T-cell (primary cell): ENCODE data around the gene KRTAP12-3. TPM values are rescaled to one million over a fixed set of nuclear protein-coding genes. Genes with fewer than 3 reads are reported as not detected.
A peak's percentile ranks its signal among the peaks of the same experiment; 100 is the strongest.

Experiments
- ATAC-seq, 4 experiments: fragments of 200-7000 bp in 3 of 4; fragments of 150-1000 bp in 1 of 4; cut with Tn5 transposase; replicated peaks in 1 of 4; 1 replicate in 3 of 4; 2 replicates in 1 of 4; pipeline ENCODE4 v1.10.0; 2021; ENCODE audit warnings: moderate library complexity in 3 of 4, mild to moderate bottlenecking in 2 of 4, moderate number of reproducible peaks in 1 of 4
- CTCF ChIA-PET, 2 donors: fragments of 300-600 bp; sonication (Branson Sonifier 250); formaldehyde crosslinking; loops; one replicate each; lab custom pipeline; 2022; ENCODE audit warnings: antibody characterized with exemption in 2 of 2; lab: Charles Lee
- POLR2A ChIA-PET, 2 donors: fragments of 300-600 bp; sonication (Branson Sonifier 250); formaldehyde crosslinking; loops; one replicate each; lab custom pipeline; 2022; ENCODE audit warnings: antibody characterized with exemption in 2 of 2; lab: Charles Lee
- DNase-seq, 35 experiments: peaks; one replicate each; pipeline versions ENCODE4 v3.0.0 to v3.0.0-alpha.2; 2013 to 2023
- H3K27ac ChIP-seq: one replicate; pipeline ENCODE4 v1.5.1; 2013; ENCODE audit warnings: low read length
- H3K27me3 ChIP-seq, 2 experiments: replicated peaks in 1 of 2; 1 replicate in 1 of 2; 2 replicates in 1 of 2; pipeline versions ENCODE4 v1.6.1 to v1.7.0; 2013; ENCODE audit warnings: low read length in 1 of 2, mixed read lengths in 1 of 2; ENCODE audit not compliant: control insufficient read depth in 2 of 2, insufficient read depth in 2 of 2; ENCODE audit errors: extremely low read depth in 1 of 2
- H3K36me3 ChIP-seq, 2 donors: 1 replicate in 1 of 2; 2 replicates in 1 of 2; pipeline versions ENCODE4 v1.6.1 to v1.7.0; 2013; ENCODE audit warnings: low read length in 1 of 2; ENCODE audit not compliant: control insufficient read depth in 2 of 2, insufficient read depth in 1 of 2; ENCODE audit errors: extremely low read depth in 1 of 2
- H3K4me1 ChIP-seq, 2 experiments: 1 replicate in 1 of 2; 2 replicates in 1 of 2; pipeline versions ENCODE4 v1.6.1 to v1.7.0; 2013; ENCODE audit warnings: low read length in 2 of 2, mixed read lengths in 1 of 2; ENCODE audit not compliant: insufficient read depth in 2 of 2, control insufficient read depth in 1 of 2; ENCODE audit errors: extremely low read depth in 1 of 2
- H3K4me3 ChIP-seq, 2 donors: 1 replicate in 1 of 2; 2 replicates in 1 of 2; pipeline versions ENCODE4 v1.5.1 to v1.7.0; 2013; ENCODE audit warnings: mild to moderate bottlenecking in 2 of 2, low read length in 1 of 2, moderate library complexity in 1 of 2; ENCODE audit not compliant: control insufficient read depth in 1 of 2; ENCODE audit errors: extremely low read depth in 1 of 2
- H3K9me3 ChIP-seq: 2 replicates; pipeline ENCODE4 v1.7.0; 2013
- H3K27ac Mint-ChIP-seq, 2 donors: one replicate each; pipeline ENCODE4 v1.8.0; 2020 to 2021; ENCODE audit warnings: mild to moderate bottlenecking in 2 of 2, mixed read lengths in 2 of 2
- H3K27me3 Mint-ChIP-seq, 2 donors: one replicate each; pipeline ENCODE4 v1.8.0; 2021 to 2022; ENCODE audit warnings: mixed read lengths in 2 of 2
- H3K36me3 Mint-ChIP-seq: one replicate; pipeline ENCODE4 v1.8.0; 2021; ENCODE audit warnings: mixed read lengths
- H3K4me1 Mint-ChIP-seq, 3 donors: one replicate each; pipeline ENCODE4 v1.8.0; 2020 to 2022; ENCODE audit warnings: mixed read lengths in 3 of 3, mild to moderate bottlenecking in 1 of 3
- H3K4me3 Mint-ChIP-seq, 3 donors: one replicate each; pipeline ENCODE4 v1.8.0; 2020 to 2022; ENCODE audit warnings: mild to moderate bottlenecking in 3 of 3, mixed read lengths in 3 of 3, moderate library complexity in 3 of 3
- H3K9me3 Mint-ChIP-seq, 3 donors: one replicate each; pipeline ENCODE4 v1.8.0; 2020 to 2022; ENCODE audit warnings: mixed read lengths in 3 of 3
- WGBS: methylation state at CpG from one replicate; pipeline ENCODE4 v1.1.5; 2013; ENCODE audit warnings: missing lambda C conversion rate; ENCODE audit not compliant: insufficient coverage; 5-methylcytosine and 5-hydroxymethylcytosine counted together
- total RNA-seq, 35 experiments: library from RNA in 6 of 35; stranded (reverse) in 6 of 35; fragments of 120-200 nt in 1 of 35; gene quantifications; one replicate each; pipeline versions ENCODE4 v1.2.1 to v1.2.4 and lab custom pipeline; 2013 to 2026

Gene KRTAP12-3
- total RNA-seq, 5 donors from 2014 or later (not counting 1 experiment from before 2014, with no cell fraction given): not detected

GRCh38 chr21:44677881-44678280, 20.1 kb downstream of the KRTAP12-3 start:
- ChIA-PET POLR2A (no interaction called here), CTCF (no interaction called here)
- Mint-ChIP-seq H3K36me3 (peaks cover 2% of the 10 kb centered on the region), H3K27me3 (peaks cover 0 to 4% of the 10 kb centered on the region in 2 donors), H3K4me1 (no peaks in the 10 kb centered on the region), H3K9me3 (peaks cover 3 to 17% (median 8%) of the 10 kb centered on the region in 3 donors), H3K4me3 (no peak overlapping the region), H3K27ac (no peak overlapping the region)
- no peaks in the 10 kb centered on the region for H3K27me3 ChIP-seq
- DNase-seq (no peak), ATAC-seq (no peak)
- WGBS: 95% methylated on average over 3 of the region's 13 CpGs
- H3K27ac ChIP-seq: no peak overlapping the region
- peaks cover 4% of the 10 kb centered on the region for H3K9me3 ChIP-seq
- no peak overlapping the region for H3K4me3 ChIP-seq
- no peaks in the 10 kb centered on the region for H3K36me3 ChIP-seq
- no peaks in the 10 kb centered on the region for H3K4me1 ChIP-seq

- H3K27ac Mint-ChIP-seq: no peak overlapping the region
- Histone ChIP-seq H3K27ac (no peak overlapping the region), H3K9me3 (no peaks in the 10 kb centered on the region), H3K27me3 (peaks cover 0 to 2% of the 10 kb centered on the region in 2 experiments), H3K4me1 (no peaks in the 10 kb centered on the region), H3K36me3 (no peaks in the 10 kb centered on the region), H3K4me3 (no peak overlapping the region)
- H3K36me3 Mint-ChIP-seq: no peaks in the 10 kb centered on the region
- no peak for ATAC-seq
- no peaks in the 10 kb centered on the region for H3K9me3 Mint-ChIP-seq
- ChIA-PET CTCF (no interaction called here), POLR2A (no interaction called here)
- H3K27me3 Mint-ChIP-seq: peaks cover 6 to 8% of the 10 kb centered on the region in 2 donors
- 83% methylated on average over 7 of the region's 11 CpGs for WGBS
- DNase-seq: no peak
- no peak overlapping the region for H3K4me3 Mint-ChIP-seq
- H3K4me1 Mint-ChIP-seq: peaks cover 0 to 6% (median 3%) of the 10 kb centered on the region in 3 donors
Observed at GRCh38 chr21:44681152-44681551, 23.4 kb downstream of the KRTAP12-3 start.

DNA sequence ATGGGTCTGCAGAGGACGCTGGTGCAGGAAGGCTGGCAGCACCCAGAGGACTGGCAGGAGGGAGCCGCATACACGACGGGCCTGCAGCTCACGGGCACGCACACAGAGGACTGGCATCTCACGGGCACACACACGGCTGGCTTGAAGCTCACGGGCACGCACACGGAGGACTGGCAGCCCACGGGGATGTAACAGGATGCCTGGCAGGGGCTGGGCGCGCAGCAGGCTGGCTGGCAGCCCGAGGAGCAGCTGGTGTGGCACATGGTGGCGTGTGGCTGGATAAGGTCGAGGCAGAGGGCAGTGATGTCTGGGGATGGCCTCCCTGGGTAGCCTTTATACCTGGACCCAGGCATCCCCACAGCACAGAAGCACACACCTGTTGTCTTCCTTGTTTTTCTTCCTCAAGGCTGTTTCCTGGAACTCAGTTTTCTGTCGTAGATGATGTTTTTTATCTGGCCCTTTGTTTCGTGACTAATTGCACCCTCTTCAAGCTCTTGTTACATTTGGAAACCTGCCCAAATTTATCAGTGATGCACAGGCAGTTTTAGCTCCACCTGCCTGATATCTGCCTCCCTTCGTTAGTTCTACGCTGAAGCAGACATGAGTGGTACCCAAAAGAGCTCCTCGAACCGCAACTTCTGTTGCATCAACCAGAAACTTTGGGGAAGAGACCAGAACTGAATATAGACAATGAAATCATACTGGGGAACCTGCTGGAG, 24.3 kb downstream of the KRTAP12-3 start, which contains the start of gene KRTAP12-1:
Gene KRTAP12-1, minus strand, starts transcription at position 303 of the 719 bp plus-strand sequence. Its CDS starts 40 bp downstream, at position 263.
- Histone ChIP-seq H3K4me1 (no peaks in the 10 kb centered on the region), H3K27ac (no peak within 1 kb of the TSS), H3K9me3 (no peaks in the 10 kb centered on the region), H3K36me3 (no peaks in the 10 kb centered on the region), H3K4me3 (no peak within 1 kb of the TSS), H3K27me3 (peaks cover 0 to 10% of the 10 kb centered on the region in 2 experiments)
- DNase-seq: no peak
- Mint-ChIP-seq H3K27me3 (peaks cover 10 to 14% of the 10 kb centered on the region in 2 donors), H3K4me3 (no peak within 1 kb of the TSS), H3K9me3 (no peaks in the 10 kb centered on the region), H3K27ac (no peak within 1 kb of the TSS), H3K4me1 (peaks cover 2 to 9% (median 3%) of the 10 kb centered on the region in 3 donors), H3K36me3 (no peaks in the 10 kb centered on the region)
- POLR2A ChIA-PET: no interaction called here
- CTCF ChIA-PET: no interaction called here
- ATAC-seq: no peak
- 83% methylated on average over 19 of the region's 23 CpGs for WGBS

DNA sequence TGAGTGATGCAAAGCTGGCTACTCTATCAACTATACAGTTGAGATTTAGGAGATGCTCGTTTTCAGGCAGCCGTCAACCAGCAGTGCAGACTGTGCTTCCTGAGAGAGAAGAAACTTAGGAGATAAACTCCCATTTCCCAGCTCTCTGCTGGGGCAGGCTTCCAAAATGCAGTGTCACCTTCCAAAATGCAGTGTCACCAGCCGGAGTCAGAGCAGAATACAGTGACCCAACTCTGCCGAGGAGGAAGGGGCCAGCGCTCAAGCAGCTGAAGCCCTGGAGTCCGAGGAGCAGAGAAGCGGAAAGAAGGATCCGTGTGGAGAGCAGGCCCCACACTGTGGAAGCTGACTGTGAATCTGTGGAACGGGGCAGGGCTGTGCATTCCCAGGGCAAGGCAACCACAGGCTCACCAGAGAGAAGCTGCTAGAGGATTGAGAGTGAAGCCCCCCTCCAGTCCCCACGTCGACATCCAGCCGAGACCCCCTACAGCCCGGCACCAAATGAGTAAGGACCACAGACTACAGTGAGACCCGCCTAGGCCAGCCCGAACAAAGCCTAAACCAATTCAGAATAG, 24.9 kb downstream of the KRTAP12-3 start:
- peaks cover 0 to 16% of the 10 kb centered on the region in 2 experiments for H3K27me3 ChIP-seq
- Mint-ChIP-seq H3K27ac (no peak overlapping the region), H3K4me1 (peaks cover 2 to 9% (median 3%) of the 10 kb centered on the region in 3 donors), H3K36me3 (no peaks in the 10 kb centered on the region), H3K4me3 (no peak overlapping the region), H3K27me3 (peaks cover 10 to 19% of the 10 kb centered on the region in 2 donors), H3K9me3 (no peaks in the 10 kb centered on the region)
- ATAC-seq (no peak), DNase-seq (no peak)
- 86% methylated on average over 12 of the region's 15 CpGs for WGBS
- no peak overlapping the region for H3K27ac ChIP-seq
- no peaks in the 10 kb centered on the region for H3K36me3 ChIP-seq
- H3K4me1 ChIP-seq: no peaks in the 10 kb centered on the region
- CTCF ChIA-PET: no interaction called here
- POLR2A ChIA-PET: no interaction called here
- H3K9me3 ChIP-seq: no peaks in the 10 kb centered on the region
- no peak overlapping the region for H3K4me3 ChIP-seq

- POLR2A ChIA-PET: no interaction called here
- no peak overlapping the region for H3K4me3 Mint-ChIP-seq
- CTCF ChIA-PET: no interaction called here
- no peaks in the 10 kb centered on the region for H3K36me3 ChIP-seq
- ATAC-seq (no peak), DNase-seq (no peak)
- H3K27ac ChIP-seq: no peak overlapping the region
- no peaks in the 10 kb centered on the region for H3K36me3 Mint-ChIP-seq
- no peak overlapping the region for H3K27ac Mint-ChIP-seq
- no peaks in the 10 kb centered on the region for H3K9me3 ChIP-seq
- H3K4me3 ChIP-seq: no peak overlapping the region
- no peaks in the 10 kb centered on the region for H3K9me3 Mint-ChIP-seq
- 82% methylated on average over 7 of the region's 7 CpGs for WGBS
- H3K27me3 ChIP-seq: peaks cover 0 to 23% of the 10 kb centered on the region in 2 experiments
- peaks cover 10 to 20% of the 10 kb centered on the region in 2 donors for H3K27me3 Mint-ChIP-seq
- H3K4me1 Mint-ChIP-seq: peaks cover 2 to 9% (median 3%) of the 10 kb centered on the region in 3 donors
- no peaks in the 10 kb centered on the region for H3K4me1 ChIP-seq
Observed at GRCh38 chr21:44684077-44684476, 26.3 kb downstream of the KRTAP12-3 start.

GRCh38 chr21:44684483-44684882, 26.8 kb downstream of the KRTAP12-3 start:
- WGBS: 61% methylated on average over 3 of the region's 6 CpGs
- H3K4me3 Mint-ChIP-seq: no peak overlapping the region
- H3K4me3 ChIP-seq: no peak overlapping the region
- peak overlapping the region in 1 of 2 donors; percentile 7 for H3K27ac Mint-ChIP-seq
- H3K9me3 Mint-ChIP-seq: no peaks in the 10 kb centered on the region
- H3K4me1 Mint-ChIP-seq: peaks cover 2 to 9% (median 3%) of the 10 kb centered on the region in 3 donors
- no peaks in the 10 kb centered on the region for H3K36me3 Mint-ChIP-seq
- no peaks in the 10 kb centered on the region for H3K9me3 ChIP-seq
- H3K36me3 ChIP-seq: no peaks in the 10 kb centered on the region
- H3K27ac ChIP-seq: no peak overlapping the region
- peaks cover 10 to 20% of the 10 kb centered on the region in 2 donors for H3K27me3 Mint-ChIP-seq
- peaks cover 0 to 23% of the 10 kb centered on the region in 2 experiments for H3K27me3 ChIP-seq
- H3K4me1 ChIP-seq: no peaks in the 10 kb centered on the region
- ChIA-PET CTCF (no interaction called here), POLR2A (no interaction called here)
- no peak for DNase-seq
- ATAC-seq: no peak
